ENCODE results near the gene B3GNT5.

DNA sequence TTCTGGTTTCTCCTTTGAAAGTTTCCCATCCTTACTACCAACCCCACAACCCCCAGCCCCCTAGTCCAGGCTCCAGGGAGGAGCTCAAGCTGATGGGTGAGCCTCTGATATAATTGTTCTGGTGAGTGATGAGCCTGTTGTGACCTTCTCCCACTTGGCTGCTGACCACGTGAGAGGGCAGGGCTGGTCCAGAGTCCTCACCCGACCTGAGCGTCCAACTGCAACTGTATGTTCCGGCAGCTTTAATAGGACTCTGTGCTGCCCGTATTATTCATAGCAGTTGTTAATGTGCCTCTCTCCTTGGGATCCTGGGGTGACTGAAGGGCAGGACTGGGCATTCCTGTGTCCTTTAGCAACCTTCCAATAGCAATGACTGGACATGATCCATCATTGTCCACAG lies 56.2 kb downstream of the B3GNT5 start:
- TF ChIP-seq POLR2AphosphoS5 (IDR thresholded peaks at IDR 0.05; ENCODE audit: borderline replicate concordance, low read depth, low read length): no peak
- no peak for TF ChIP-seq EZH2 (IDR thresholded peaks at IDR 0.05)
- TF ChIP-seq FOXP2 (optimal IDR thresholded peaks at IDR 0.05; ENCODE audit: control extremely low read depth, extremely low read length, insufficient read depth): no peak

All from SK-N-MC (cell line).